PC-3 (cell line): ENCODE data around the gene SLC16A3. TPM values are rescaled to one million over a fixed set of nuclear protein-coding genes. Genes with fewer than 3 reads are reported as not detected.

Source experiments
- ATAC-seq: fragments of 200-7000 bp; cut with Tn5 transposase; 2 replicates; pipeline ENCODE4 v1.9.1; 2020; ENCODE audit warnings: mild to moderate bottlenecking, moderate library complexity
- BruUV-seq: library from RNA; stranded (reverse); fragments of 400-500 nt; replicated peaks from 2 replicates; lab custom pipeline; 2021; lab: Mats Ljungman, UMichigan
- CTCF ChIA-PET: fragments of 300-600 bp; sonication (Branson Sonifier 250); formaldehyde crosslinking; loops from one replicate; lab custom pipeline; 2022; ENCODE audit warnings: antibody characterized with exemption; lab: Charles Lee
- POLR2A ChIA-PET: fragments of 300-600 bp; sonication (Branson Sonifier 250); formaldehyde crosslinking; loops from one replicate; lab custom pipeline; 2022; ENCODE audit warnings: antibody characterized with exemption; ENCODE audit not compliant: unreplicated experiment; lab: Charles Lee
- DNase-seq: peaks from one replicate; pipeline ENCODE4 v3.0.0-alpha.2; 2015
- H2AFZ ChIP-seq: fragments of 300-600 bp; sonication (generic); 2 replicates; pipeline ENCODE4 v1.6.0; 2016; ENCODE audit warnings: antibody characterized with exemption, low read length
- H3F3A ChIP-seq: fragments of 300-600 bp; sonication (generic); one replicate; pipeline ENCODE4 v1.6.0; 2017; ENCODE audit warnings: antibody characterized with exemption, low read length, control low read depth, mild to moderate bottlenecking; ENCODE audit not compliant: unreplicated experiment
- H3K27ac ChIP-seq: fragments of 300-600 bp; sonication (generic); 2 replicates; pipeline ENCODE4 v1.5.1; 2016; ENCODE audit warnings: mild to moderate bottlenecking, low read length
- H3K27me3 ChIP-seq: fragments of 300-600 bp; sonication (generic); 2 replicates; pipeline ENCODE4 v1.6.1; 2016; ENCODE audit warnings: low read length, mixed read lengths
- H3K36me3 ChIP-seq: fragments of 300-600 bp; sonication (generic); 2 replicates; pipeline ENCODE4 v1.6.1; 2016; ENCODE audit warnings: low read depth, mixed run types, low read length, mixed read lengths
- H3K4me1 ChIP-seq: fragments of 300-600 bp; sonication (generic); 2 replicates; pipeline ENCODE4 v1.5.1; 2016; ENCODE audit warnings: low read length; ENCODE audit not compliant: insufficient read depth
- H3K4me2 ChIP-seq: fragments of 300-600 bp; sonication (generic); 2 replicates; pipeline ENCODE4 v1.6.0; 2016; ENCODE audit warnings: low read length
- H3K4me3 ChIP-seq: fragments of 300-600 bp; sonication (generic); 2 replicates; pipeline ENCODE4 v1.5.1; 2016; ENCODE audit warnings: mild to moderate bottlenecking, low read length, mixed read lengths
- H3K79me2 ChIP-seq: fragments of 300-600 bp; sonication (generic); 2 replicates; pipeline ENCODE4 v1.6.1; 2017; ENCODE audit warnings: low read length, mixed read lengths
- H3K9ac ChIP-seq: fragments of 300-600 bp; sonication (generic); 2 replicates; pipeline ENCODE4 v1.6.0; 2016; ENCODE audit warnings: mild to moderate bottlenecking, low read length
- H3K9me2 ChIP-seq: fragments of 300-600 bp; sonication (generic); replicated peaks from 2 replicates; pipeline ENCODE4 v1.6.1; 2016; ENCODE audit warnings: mixed run types, low read length, mixed read lengths
- H3K9me3 ChIP-seq: fragments of 300-600 bp; sonication (generic); 2 replicates; pipeline ENCODE4 v1.6.1; 2016; ENCODE audit warnings: low read length, mixed read lengths
- H4K20me1 ChIP-seq: fragments of 300-600 bp; sonication (generic); 2 replicates; pipeline ENCODE4 v1.6.1; 2016; ENCODE audit warnings: low read length, mixed read lengths
- CTCF ChIP-seq: fragments of 300-600 bp; sonication (generic); conservative IDR thresholded peaks from 2 replicates; pipeline ENCODE4 v1.5.1; 2017; ENCODE audit warnings: antibody characterized with exemption, low read depth, mild to moderate bottlenecking, low read length
- EZH2 ChIP-seq: fragments of 300-600 bp; sonication (generic); IDR thresholded peaks from one replicate; pipeline ENCODE4 v1.6.1; 2017; ENCODE audit warnings: antibody characterized with exemption, mild to moderate bottlenecking, low read length; ENCODE audit not compliant: unreplicated experiment
- EZH2phosphoT487 ChIP-seq: fragments of 300-600 bp; sonication (generic); IDR thresholded peaks from 2 replicates; pipeline ENCODE4 v1.6.1; 2018; ENCODE audit warnings: mild to moderate bottlenecking, antibody characterized with exemption, low read length, borderline replicate concordance
- intact Hi-C: fragments of 100-400 bp; cut with micrococcal nuclease; formaldehyde crosslinking; loops from 2 replicates; pipeline ENCODE4 v1.9.0; 2023
- total RNA-seq: library from RNA; depleted of rRNA; stranded (reverse); fragments of >200 nt; gene quantifications from 2 replicates; pipeline ENCODE4 v1.2.3, GENCODE V29; 2014

The SLC16A3 gene
- total RNA-seq, 1 experiment from 2014 or later = 286 TPM

GRCh38 chr17:82227629-82228277 lies 1.1 kb upstream of the SLC16A3 start:
- ChIA-PET POLR2A (no interaction called here), CTCF (no interaction called here)
- no peaks in the 10 kb centered on the region for H3F3A ChIP-seq
- DNase-seq (no peak), ATAC-seq (no peak)
- H3K36me3 ChIP-seq = no peaks in the 10 kb centered on the region
- no peak overlapping the region for H3K4me3 ChIP-seq
- peaks cover 46% of the 10 kb centered on the region for H3K79me2 ChIP-seq
- no peaks in the 10 kb centered on the region for H3K9me2 ChIP-seq
- no peaks in the 10 kb centered on the region for H3K27me3 ChIP-seq
- H3K4me2 ChIP-seq = no peak overlapping the region
- H3K9ac ChIP-seq = no peak overlapping the region
- peaks cover 27% of the 10 kb centered on the region for H4K20me1 ChIP-seq
- H2AFZ ChIP-seq = no peak overlapping the region
- no peak overlapping the region for H3K27ac ChIP-seq
- H3K4me1 ChIP-seq = peaks cover 24% of the 10 kb centered on the region
- no peak for TF ChIP-seq CTCF
- TF ChIP-seq EZH2phosphoT487 = no peak
- TF ChIP-seq EZH2 = no peak
- intact Hi-C loops = no loop called here
- H3K9me3 ChIP-seq = no peaks in the 10 kb centered on the region
- TSS peak; percentile 23 for BruUV-seq

GRCh38 chr17:82228278-82228841 lies 482 bp upstream of the SLC16A3 start:
- DNase-seq = no peak
- no peak overlapping the region for H2AFZ ChIP-seq
- TF ChIP-seq EZH2 (no peak), EZH2phosphoT487 (no peak), CTCF (no peak)
- H3K27me3 ChIP-seq = no peaks in the 10 kb centered on the region
- H3K9ac ChIP-seq = peak overlapping the region; percentile 38; the same call in 1 of the 2 replicates
- H3K4me1 ChIP-seq = peaks cover 29% of the 10 kb centered on the region
- ChIA-PET POLR2A (no interaction called here), CTCF (no interaction called here)
- H3K79me2 ChIP-seq = peaks cover 52% of the 10 kb centered on the region
- no peaks in the 10 kb centered on the region for H3K9me2 ChIP-seq
- H3K27ac ChIP-seq = no peak overlapping the region
- ATAC-seq = no peak
- BruUV-seq = no TSS peak
- intact Hi-C loops = no loop called here
- peak overlapping the region; percentile 61 for H3K4me3 ChIP-seq
- peaks cover 5% of the 10 kb centered on the region; the same call in 1 of the 2 replicates for H3K36me3 ChIP-seq
- H3F3A ChIP-seq = no peaks in the 10 kb centered on the region
- peaks cover 33% of the 10 kb centered on the region for H4K20me1 ChIP-seq
- peak overlapping the region; percentile 77 for H3K4me2 ChIP-seq
- no peaks in the 10 kb centered on the region for H3K9me3 ChIP-seq
